Astrocyte of the spinal cord (primary cell): ENCODE results near the gene INSYN2B.

Source experiments
- DNase-seq: peaks from one replicate; pipeline ENCODE4 v3.0.0; 2011; ENCODE audit warnings: low read depth, low spot score
- H3K4me3 ChIP-seq: 2 replicates; pipeline ENCODE4 v1.5.1; 2011; ENCODE audit warnings: low read depth, mild to moderate bottlenecking, low read length, moderate library complexity
- CTCF ChIP-seq: IDR thresholded peaks from 2 replicates; pipeline ENCODE4 v1.5.1; 2012; ENCODE audit warnings: low read depth, mild to moderate bottlenecking, low read length, inconsistent platforms
- in situ Hi-C: cut with HindIII; loops from 2 replicates; pipeline ENCODE4 v1.10.0; 2017; ENCODE audit warnings: low sequenced_read_pairs

INSYN2B gene

DNA sequence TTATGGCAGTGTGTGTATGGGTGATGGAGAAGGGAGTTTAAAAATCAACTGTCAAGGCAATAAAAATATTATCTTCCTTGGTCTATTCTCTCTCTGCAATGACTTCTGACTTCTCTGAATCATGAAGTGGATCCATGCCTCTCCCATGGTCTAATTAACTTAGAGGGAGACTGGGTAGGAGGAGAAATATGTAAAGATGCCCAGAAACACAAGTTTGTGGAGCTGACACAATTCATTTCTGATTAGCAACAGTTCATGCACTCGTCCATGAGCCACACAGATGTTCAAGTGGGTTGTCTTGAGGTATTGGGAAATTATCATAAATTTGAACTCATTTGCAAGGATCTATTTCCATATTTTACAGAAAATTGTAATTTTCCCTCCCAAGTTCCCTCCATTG lies 38.1 kb downstream of the INSYN2B start:
- no peak for TF ChIP-seq CTCF
- no peak overlapping the region for H3K4me3 ChIP-seq
- in situ Hi-C loops: no loop called here
- DNase-seq: no peak

DNA sequence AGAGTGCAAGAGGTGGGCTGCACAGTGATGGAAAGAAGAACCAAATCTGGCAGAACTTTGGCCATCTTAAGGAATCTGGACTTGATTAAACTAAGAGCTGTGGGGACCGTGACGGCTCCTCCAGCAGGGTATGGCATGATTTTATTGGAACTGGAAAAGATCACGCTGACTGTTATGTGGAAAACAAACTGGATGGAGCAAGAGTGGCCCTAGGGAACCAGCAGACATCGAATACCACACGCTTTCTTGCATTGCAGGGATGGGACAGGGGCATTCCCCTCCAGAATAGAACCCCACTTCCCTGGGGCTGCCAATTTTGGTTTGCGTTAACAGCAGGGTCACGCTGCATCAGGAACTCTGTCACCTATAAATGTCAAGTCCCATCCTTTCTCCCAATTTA lies 38.8 kb downstream of the INSYN2B start:
- no peak for DNase-seq
- no peak overlapping the region for H3K4me3 ChIP-seq
- in situ Hi-C loops: no loop called here
- TF ChIP-seq CTCF: no peak

DNA sequence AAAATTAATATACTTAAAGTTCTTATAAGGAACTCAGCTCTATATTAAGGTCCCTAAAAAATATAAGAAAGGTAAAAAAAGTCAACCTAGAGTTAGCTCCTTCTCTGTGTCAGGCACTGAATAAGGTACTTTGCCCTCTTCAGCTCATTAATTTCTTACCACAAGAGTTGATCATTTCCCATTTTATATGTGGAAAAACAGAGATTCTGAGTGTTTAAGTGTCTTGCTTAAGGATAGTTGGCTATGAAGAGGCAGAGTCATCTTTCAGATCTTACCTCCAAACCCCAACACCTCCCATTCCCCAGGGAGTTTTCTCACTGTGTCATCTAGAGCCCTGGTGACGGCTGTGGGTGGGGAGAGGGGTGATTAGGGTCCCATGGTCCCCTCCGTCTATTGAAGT lies 40.6 kb downstream of the INSYN2B start:
- TF ChIP-seq CTCF: no peak
- in situ Hi-C loops: no loop called here
- DNase-seq: no peak

DNA sequence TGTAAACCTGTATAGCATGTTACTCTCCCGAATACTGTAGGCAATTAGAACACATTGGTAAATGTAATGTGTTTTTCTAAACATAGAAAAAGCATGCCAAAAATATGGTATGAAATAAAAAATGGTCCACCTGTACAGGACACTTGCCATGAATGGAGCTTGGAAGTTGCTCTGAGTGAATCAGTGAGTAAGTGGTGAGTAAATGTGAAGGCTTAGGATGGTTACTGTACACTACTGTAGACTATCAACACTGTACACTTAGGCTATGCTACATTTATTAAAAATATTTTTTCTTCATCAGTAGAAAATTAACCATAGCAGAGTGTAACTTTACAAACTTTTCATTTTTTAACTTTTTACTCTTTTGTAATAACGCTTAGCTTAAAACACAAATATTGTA lies 41.9 kb downstream of the INSYN2B start:
- no peak for DNase-seq
- in situ Hi-C loops: no loop called here
- TF ChIP-seq CTCF: no peak
- H3K4me3 ChIP-seq: no peak overlapping the region

More for the DNA sequence above, 40.6 kb downstream of the INSYN2B start:
- H3K4me3 ChIP-seq: no peak overlapping the region

- TF ChIP-seq CTCF: no peak
- no peak for DNase-seq
- in situ Hi-C loops: no loop called here
- H3K4me3 ChIP-seq: no peak overlapping the region
These were observed 44.5 kb downstream of the INSYN2B start for GRCh38 chr5:169935762-169936161.

GRCh38 chr5:169934990-169935389 lies 45.3 kb downstream of the INSYN2B start:
- in situ Hi-C loops: no loop called here
- H3K4me3 ChIP-seq: no peak overlapping the region
- peak; percentile 27 for DNase-seq
- no peak for TF ChIP-seq CTCF

DNA sequence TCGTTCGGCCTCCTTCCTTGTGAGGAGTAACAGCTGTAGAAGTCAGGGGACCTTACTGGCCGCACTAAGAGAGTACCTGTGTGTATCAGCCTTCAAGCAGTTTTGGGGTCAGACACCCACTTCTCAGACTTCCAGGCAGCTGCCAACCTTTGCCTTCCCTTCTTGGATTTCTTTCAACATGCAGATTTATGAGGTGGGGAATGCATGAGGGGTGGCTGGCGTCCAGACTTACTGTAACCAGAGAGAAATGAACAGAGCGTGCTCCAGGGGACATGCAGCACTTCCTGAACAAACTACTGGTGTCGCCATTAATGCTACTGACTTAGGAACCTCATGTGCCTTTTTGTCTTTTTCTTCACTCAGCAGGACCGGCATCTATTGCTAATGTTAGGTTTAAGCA lies 46.7 kb downstream of the INSYN2B start:
- no peak for TF ChIP-seq CTCF
- in situ Hi-C loops: no loop called here
- no peak overlapping the region for H3K4me3 ChIP-seq
- DNase-seq: no peak
